GM23338 (cell line): Measurements from ENCODE around the gene CRISPLD2. TPM values are rescaled to one million over a fixed set of nuclear protein-coding genes. Genes with fewer than 3 reads are reported as not detected.

Experiments
- ATAC-seq: fragments of 200-7000 bp; cut with Tn5 transposase; 3 replicates; pipeline ENCODE4 v1.9.1; 2020
- DNase-seq: peaks from one replicate; pipeline ENCODE4 v3.0.0-alpha.2; 2015; ENCODE audit warnings: low spot score
- H2AFZ ChIP-seq: fragments of 200-600 bp; sonication (generic); 2 replicates; pipeline ENCODE4 v1.8.0; 2016; ENCODE audit warnings: antibody characterized with exemption, mild to moderate bottlenecking, moderate library complexity
- H3F3A ChIP-seq: fragments of 200-600 bp; sonication (generic); replicated peaks from 2 replicates; pipeline ENCODE4 v1.8.0; 2017; ENCODE audit warnings: antibody characterized with exemption, mixed run types, low read depth
- H3K27ac ChIP-seq: fragments of 200-600 bp; sonication (generic); 2 replicates; pipeline ENCODE4 v1.6.1; 2016; ENCODE audit warnings: low read depth
- H3K27me3 ChIP-seq: fragments of 200-600 bp; sonication (generic); 2 replicates; pipeline ENCODE4 v1.8.0; 2016; ENCODE audit warnings: mild to moderate bottlenecking, mixed run types, moderate library complexity; ENCODE audit not compliant: insufficient read depth
- H3K36me3 ChIP-seq: fragments of 200-600 bp; sonication (generic); 2 replicates; pipeline ENCODE4 v1.8.0; 2016; ENCODE audit warnings: mild to moderate bottlenecking; ENCODE audit not compliant: insufficient read depth
- H3K4me1 ChIP-seq: fragments of 200-600 bp; sonication (generic); 2 replicates; pipeline ENCODE4 v1.8.0; 2016; ENCODE audit warnings: mild to moderate bottlenecking, moderate library complexity; ENCODE audit not compliant: insufficient read depth
- H3K4me2 ChIP-seq: fragments of 200-600 bp; sonication (generic); 2 replicates; pipeline ENCODE4 v1.7.1; 2017; ENCODE audit warnings: mixed run types
- H3K4me3 ChIP-seq: fragments of 200-600 bp; sonication (generic); 2 replicates; pipeline ENCODE4 v1.6.1; 2016; ENCODE audit warnings: mixed run types
- H3K79me2 ChIP-seq: fragments of 200-600 bp; sonication (generic); replicated peaks from 2 replicates; pipeline ENCODE4 v1.8.0; 2017; ENCODE audit warnings: mild to moderate bottlenecking; ENCODE audit not compliant: insufficient read depth
- H3K9me2 ChIP-seq: fragments of 200-600 bp; sonication (generic); 2 replicates; pipeline ENCODE4 v1.8.0; 2017; ENCODE audit not compliant: insufficient read depth
- H4K20me1 ChIP-seq: fragments of 200-600 bp; sonication (generic); replicated peaks from 2 replicates; pipeline ENCODE4 v1.8.0; 2017; ENCODE audit warnings: mild to moderate bottlenecking; ENCODE audit not compliant: insufficient read depth
- H3K27ac Mint-ChIP-seq: 2 replicates; pipeline ENCODE4 v1.8.0; 2020; ENCODE audit warnings: inconsistent platforms, mild to moderate bottlenecking, moderate library complexity, mixed read lengths
- H3K27me3 Mint-ChIP-seq: 3 replicates; pipeline ENCODE4 v1.8.0; 2022; ENCODE audit warnings: low read depth, mild to moderate bottlenecking, moderate library complexity, mixed read lengths, inconsistent platforms; ENCODE audit not compliant: insufficient read depth, poor library complexity
- H3K36me3 Mint-ChIP-seq: 3 replicates; pipeline ENCODE4 v1.8.0; 2021; ENCODE audit warnings: low read depth, mild to moderate bottlenecking, inconsistent platforms, moderate library complexity, mixed read lengths
- H3K4me1 Mint-ChIP-seq: 3 replicates; pipeline ENCODE4 v1.8.0; 2020; ENCODE audit warnings: mild to moderate bottlenecking, inconsistent platforms, mixed read lengths
- H3K4me3 Mint-ChIP-seq: 3 replicates; pipeline ENCODE4 v1.8.0; 2021; ENCODE audit warnings: moderate library complexity, mild to moderate bottlenecking, inconsistent platforms, mixed read lengths
- H3K9me3 Mint-ChIP-seq: 3 replicates; pipeline ENCODE4 v1.8.0; 2020; ENCODE audit warnings: moderate library complexity, mild to moderate bottlenecking, inconsistent platforms, mixed read lengths
- ETS1 ChIP-seq: IDR thresholded peaks from 2 replicates; pipeline ENCODE4 v1.6.1; 2016; ENCODE audit warnings: antibody characterized with exemption
- EZH2 ChIP-seq: fragments of 200-600 bp; sonication (generic); IDR thresholded peaks from one replicate; pipeline ENCODE4 v1.8.0; 2017; ENCODE audit warnings: antibody characterized with exemption, mild to moderate bottlenecking, low read depth; ENCODE audit not compliant: unreplicated experiment
- EZH2phosphoT487 ChIP-seq: fragments of 200-600 bp; sonication (generic); IDR thresholded peaks from one replicate; pipeline ENCODE4 v1.8.1; 2018; ENCODE audit warnings: antibody characterized with exemption; ENCODE audit not compliant: unreplicated experiment
- JUNB ChIP-seq: IDR thresholded peaks from one replicate; pipeline ENCODE4 v1.6.1; 2016; ENCODE audit warnings: antibody characterized with exemption; ENCODE audit not compliant: unreplicated experiment
- NANOG ChIP-seq: IDR thresholded peaks from 2 replicates; pipeline ENCODE4 v1.6.1; 2016; ENCODE audit warnings: antibody characterized with exemption, borderline replicate concordance
- POLR2AphosphoS5 ChIP-seq: IDR thresholded peaks from 2 replicates; pipeline ENCODE4 v1.6.1; 2016; ENCODE audit warnings: antibody characterized with exemption, low read depth
- REST ChIP-seq: IDR thresholded peaks from one replicate; pipeline ENCODE4 v1.6.1; 2018; ENCODE audit warnings: antibody characterized with exemption; ENCODE audit not compliant: unreplicated experiment
- ZNF114 ChIP-seq: fragments of 250-450 bp; sonication (Bioruptor Pico); IDR thresholded peaks from 2 replicates; pipeline ENCODE4 v1.5.0; 2020; ENCODE audit warnings: mild to moderate bottlenecking, moderate library complexity
- ZNF462 ChIP-seq: fragments of 250-450 bp; sonication (Bioruptor Pico); IDR thresholded peaks from 2 replicates; pipeline ENCODE4 v1.5.0; 2020; ENCODE audit warnings: mild to moderate bottlenecking, moderate library complexity
- polyA plus RNA-seq: library from polyadenylated mRNA; unstranded; fragments of >200 nt; fragmentation: Nextera tagmentation; extraction: Ambion mirVana; gene quantifications from 2 replicates; pipeline ENCODE4 v1.2.1, GENCODE V29; 2016
- total RNA-seq: library from RNA; depleted of rRNA; stranded (reverse); fragments of >200 nt; shearing (Covaris generic); gene quantifications from 2 replicates; pipeline ENCODE4 v1.2.3, GENCODE V29; 2014

The CRISPLD2 gene
- total and polyA plus RNA-seq, 2 experiments from 2014 or later = 2.6 to 8.3 TPM

GRCh38 chr16:84849751-84850150 is 30.0 kb downstream of the CRISPLD2 start:
- no peaks in the 10 kb centered on the region; the same call in 1 of the 2 replicates for H4K20me1 ChIP-seq
- H3K36me3 Mint-ChIP-seq = peaks cover 5% of the 10 kb centered on the region; the same call in 2 of the 3 replicates
- no peak overlapping the region for H3K4me3 ChIP-seq
- no peak overlapping the region for H3K4me2 ChIP-seq
- H2AFZ ChIP-seq = no peak overlapping the region
- no peak for TF ChIP-seq NANOG
- H3K4me3 Mint-ChIP-seq = no peak overlapping the region
- H3K36me3 ChIP-seq = no peaks in the 10 kb centered on the region
- DNase-seq = no peak
- no peak overlapping the region for H3K27ac Mint-ChIP-seq
- no peak overlapping the region for H3K27ac ChIP-seq
- no peaks in the 10 kb centered on the region for H3K79me2 ChIP-seq
- no peaks in the 10 kb centered on the region for H3K27me3 ChIP-seq
- H3F3A ChIP-seq = peaks cover 6% of the 10 kb centered on the region; the same call in 1 of the 2 replicates
- H3K27me3 Mint-ChIP-seq = peaks cover 18% of the 10 kb centered on the region
- H3K4me1 ChIP-seq = peaks cover 17% of the 10 kb centered on the region
- H3K4me1 Mint-ChIP-seq = peaks cover 33% of the 10 kb centered on the region
- H3K9me2 ChIP-seq = no peaks in the 10 kb centered on the region
- H3K9me3 Mint-ChIP-seq = no peaks in the 10 kb centered on the region; the same call in 2 of the 3 replicates
- ATAC-seq = no peak

- no peak overlapping the region for H3K27ac ChIP-seq
- peaks cover 9% of the 10 kb centered on the region for H3K4me1 ChIP-seq
- H3K27ac Mint-ChIP-seq = no peak overlapping the region
- no peak overlapping the region for H3K4me2 ChIP-seq
- no peak overlapping the region for H3K4me3 Mint-ChIP-seq
- H3K27me3 Mint-ChIP-seq = peaks cover 14% of the 10 kb centered on the region
- H3K79me2 ChIP-seq = no peaks in the 10 kb centered on the region
- ATAC-seq (no peak), DNase-seq (no peak)
- H3K27me3 ChIP-seq = no peaks in the 10 kb centered on the region
- no peaks in the 10 kb centered on the region; the same call in 1 of the 2 replicates for H4K20me1 ChIP-seq
- H3K4me3 ChIP-seq = no peak overlapping the region
- H3K36me3 ChIP-seq = no peaks in the 10 kb centered on the region
- H3K36me3 Mint-ChIP-seq = peaks cover 5% of the 10 kb centered on the region; the same call in 2 of the 3 replicates
- H3K4me1 Mint-ChIP-seq = peaks cover 23% of the 10 kb centered on the region
- no peak overlapping the region for H2AFZ ChIP-seq
- H3K9me2 ChIP-seq = no peaks in the 10 kb centered on the region
- no peaks in the 10 kb centered on the region; the same call in 2 of the 3 replicates for H3K9me3 Mint-ChIP-seq
- peaks cover 3% of the 10 kb centered on the region; the same call in 1 of the 2 replicates for H3F3A ChIP-seq
- TF ChIP-seq JUNB = no peak
- no peak for TF ChIP-seq ZNF462 (CRISPR knock-in tag)
- TF ChIP-seq EZH2 = no peak
- no peak for TF ChIP-seq ZNF114 (CRISPR knock-in tag)
- no peak for TF ChIP-seq EZH2phosphoT487
- no peak for TF ChIP-seq POLR2AphosphoS5
- no peak for TF ChIP-seq ETS1
- TF ChIP-seq REST = no peak
Observed at GRCh38 chr16:84850714-84851113, 30.9 kb downstream of the CRISPLD2 start.
